ENCODE measurements around the gene RPTOR. TPM values are rescaled to one million over a fixed set of nuclear protein-coding genes. Genes with fewer than 3 reads are reported as not detected.

The RPTOR gene
- total RNA-seq, 1 donor from 2014 or later, result 32.3 TPM

DNA sequence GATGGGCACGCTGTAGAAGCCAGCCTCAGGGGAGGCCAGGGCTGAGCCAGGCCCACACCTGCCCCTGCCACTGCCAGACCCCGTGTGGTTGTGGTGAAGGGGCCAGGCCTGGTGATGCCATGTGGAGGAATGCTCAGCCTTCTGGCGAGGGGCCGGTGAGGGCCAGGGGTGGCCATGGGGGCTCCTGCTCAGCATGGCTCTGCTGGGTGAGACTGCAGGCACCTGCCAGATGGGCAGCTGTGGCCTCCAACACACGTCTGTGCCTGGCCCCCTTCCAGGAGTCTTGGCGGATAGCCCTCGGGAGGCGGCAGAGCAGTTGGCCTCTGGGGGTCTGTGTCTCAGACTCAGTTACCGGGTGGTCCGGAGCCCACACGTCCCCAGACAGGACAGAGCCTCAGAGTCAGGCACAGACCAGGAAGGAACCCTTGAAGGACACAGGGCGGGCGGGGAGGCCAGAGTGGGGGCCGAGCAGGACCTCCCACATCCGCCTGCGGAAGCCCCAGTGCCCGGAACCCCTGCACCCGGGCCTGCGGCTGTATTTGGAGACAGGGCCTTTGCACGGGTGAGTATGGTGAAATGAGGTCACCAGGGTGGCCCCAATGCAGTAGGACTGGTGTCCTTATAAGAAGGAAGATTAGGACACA is 424.5 kb downstream of the RPTOR start:
- intact Hi-C loops (cut with DNase I), result loop anchor here (5.0 kb wide), 1 partner anchor 107 kb away; no protein-coding TSS in a partner anchor
- DNase-seq (ENCODE audit: low spot score), result no peak

GRCh38 chr17:80969674-80970043 is 425.0 kb downstream of the RPTOR start:
- no peak for DNase-seq (ENCODE audit: low spot score)
- intact Hi-C loops (cut with DNase I), result loop anchor here (5.0 kb wide), 1 partner anchor 107 kb away; no protein-coding TSS in a partner anchor

- intact Hi-C loops (cut with DNase I), result no loop called here
- no peak for DNase-seq (ENCODE audit: low spot score)
Observed at GRCh38 chr17:80970044-80970761, 425.6 kb downstream of the RPTOR start.

DNA sequence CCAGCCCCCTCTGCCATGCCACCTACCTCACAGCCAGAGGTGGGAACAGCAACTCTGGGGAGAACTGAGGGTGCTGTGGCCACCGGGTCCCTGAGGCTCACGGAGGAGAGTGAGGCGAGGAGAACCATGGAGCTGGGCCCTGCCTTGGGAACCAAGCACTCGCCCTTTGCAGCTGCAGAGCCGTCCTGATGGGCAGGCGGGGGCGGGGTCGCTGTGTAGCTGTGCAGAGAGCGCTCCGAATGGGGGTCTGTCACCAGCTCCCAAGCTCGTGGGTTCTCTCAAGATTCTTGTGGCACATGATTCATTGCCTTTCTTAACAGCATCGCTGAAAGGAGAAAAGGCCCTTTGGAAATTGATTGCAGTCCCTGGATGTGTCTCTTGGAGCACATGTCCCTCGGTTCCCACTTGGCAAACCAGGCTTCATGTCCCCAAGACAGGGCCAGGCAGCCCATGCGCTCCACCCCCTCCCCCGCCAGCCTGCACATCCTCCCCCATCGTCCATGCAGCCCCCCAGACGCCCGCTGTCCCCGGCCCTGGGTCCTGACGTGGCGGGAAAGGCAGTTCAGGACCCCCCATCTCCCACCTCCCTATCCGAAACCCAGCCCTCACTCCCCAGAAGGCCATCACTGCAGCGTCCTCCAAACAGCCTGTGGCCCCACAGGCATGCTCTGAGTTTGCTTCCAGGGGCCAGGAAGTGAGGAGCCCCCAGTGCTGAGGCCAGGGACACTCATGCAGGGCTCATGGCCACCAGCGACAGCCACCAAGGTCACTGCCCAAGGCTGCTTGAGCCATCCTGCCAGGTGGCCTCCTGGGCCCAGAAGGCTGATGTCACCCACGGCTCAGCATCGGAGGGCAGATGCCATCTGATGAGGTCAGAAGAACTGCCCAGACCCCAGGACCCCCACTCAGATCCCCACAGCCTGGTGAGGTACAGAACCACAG is 426.4 kb downstream of the RPTOR start:
- intact Hi-C loops (cut with DNase I), result no loop called here
- DNase-seq (ENCODE audit: low spot score), result no peak

DNA sequence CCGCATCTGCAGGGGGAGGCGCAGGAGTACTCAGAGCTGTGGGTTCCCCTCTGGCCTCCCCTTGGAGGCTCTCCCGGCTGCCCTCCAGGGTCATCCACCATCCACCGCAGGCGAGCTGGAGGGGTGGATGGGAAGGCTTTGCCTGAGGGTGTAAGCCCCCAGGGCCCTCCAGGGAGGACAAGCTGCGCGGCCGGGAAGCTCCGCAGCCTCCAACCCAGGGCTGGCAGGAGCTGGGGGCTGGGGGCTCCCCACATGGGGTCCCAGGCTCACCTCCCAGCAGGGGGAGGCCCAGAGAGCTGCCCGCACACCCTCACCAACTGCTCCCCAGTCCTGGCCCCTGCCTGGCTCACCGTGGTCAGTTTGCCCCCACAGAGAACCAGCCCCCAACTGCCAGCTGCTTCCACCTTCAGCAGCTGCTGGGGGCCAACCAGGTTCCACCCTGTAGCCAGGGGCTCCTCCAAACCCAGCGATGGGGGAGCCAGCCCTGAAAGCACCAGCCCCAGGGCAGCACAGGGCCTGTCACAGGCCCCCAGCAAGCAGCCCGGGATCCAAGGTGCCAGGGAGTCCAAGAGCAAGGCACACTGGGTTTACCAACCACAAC is 427.2 kb downstream of the RPTOR start:
- DNase-seq (ENCODE audit: low spot score), result no peak
- intact Hi-C loops (cut with DNase I), result no loop called here

DNA sequence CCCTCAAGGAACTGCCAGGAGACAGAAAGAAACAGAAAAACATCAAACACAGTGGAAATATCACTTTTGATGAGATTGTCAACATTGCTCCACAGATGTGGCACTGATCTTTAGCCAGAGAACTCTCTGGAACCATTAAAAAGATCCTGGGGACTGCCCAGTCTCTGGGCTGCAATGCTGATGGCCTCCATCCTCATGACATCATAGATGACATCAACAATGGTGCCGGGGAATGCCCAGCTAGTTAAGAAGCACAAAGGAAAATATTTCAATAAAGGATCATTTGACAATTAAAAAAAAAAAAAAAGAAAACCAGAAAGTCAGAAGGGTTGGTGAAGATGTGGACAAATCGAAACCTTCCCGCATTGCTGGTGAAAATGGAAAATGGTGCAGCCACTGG is 432.1 kb downstream of the RPTOR start:
- intact Hi-C loops (cut with DNase I), result no loop called here
- no peak for DNase-seq (ENCODE audit: low spot score)

DNA sequence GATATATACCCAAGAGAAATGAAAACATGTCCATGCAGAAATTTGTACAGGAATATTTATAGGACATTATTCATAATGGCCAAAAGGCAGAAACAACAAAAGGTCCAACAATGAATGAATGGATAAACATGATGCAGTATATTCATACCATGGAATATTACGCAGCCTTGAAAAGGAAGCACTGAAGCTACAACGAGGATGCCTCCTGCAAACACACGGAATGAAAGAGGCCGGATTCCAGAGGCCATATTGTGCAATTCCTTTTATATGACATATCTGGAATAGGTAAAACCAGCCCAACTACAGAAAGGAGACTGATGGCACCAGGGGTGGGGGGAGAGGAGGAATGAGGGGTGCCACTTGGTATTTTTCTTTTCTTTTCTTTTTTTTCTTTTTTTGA is 432.5 kb downstream of the RPTOR start:
- intact Hi-C loops (cut with DNase I), result no loop called here

DNA sequence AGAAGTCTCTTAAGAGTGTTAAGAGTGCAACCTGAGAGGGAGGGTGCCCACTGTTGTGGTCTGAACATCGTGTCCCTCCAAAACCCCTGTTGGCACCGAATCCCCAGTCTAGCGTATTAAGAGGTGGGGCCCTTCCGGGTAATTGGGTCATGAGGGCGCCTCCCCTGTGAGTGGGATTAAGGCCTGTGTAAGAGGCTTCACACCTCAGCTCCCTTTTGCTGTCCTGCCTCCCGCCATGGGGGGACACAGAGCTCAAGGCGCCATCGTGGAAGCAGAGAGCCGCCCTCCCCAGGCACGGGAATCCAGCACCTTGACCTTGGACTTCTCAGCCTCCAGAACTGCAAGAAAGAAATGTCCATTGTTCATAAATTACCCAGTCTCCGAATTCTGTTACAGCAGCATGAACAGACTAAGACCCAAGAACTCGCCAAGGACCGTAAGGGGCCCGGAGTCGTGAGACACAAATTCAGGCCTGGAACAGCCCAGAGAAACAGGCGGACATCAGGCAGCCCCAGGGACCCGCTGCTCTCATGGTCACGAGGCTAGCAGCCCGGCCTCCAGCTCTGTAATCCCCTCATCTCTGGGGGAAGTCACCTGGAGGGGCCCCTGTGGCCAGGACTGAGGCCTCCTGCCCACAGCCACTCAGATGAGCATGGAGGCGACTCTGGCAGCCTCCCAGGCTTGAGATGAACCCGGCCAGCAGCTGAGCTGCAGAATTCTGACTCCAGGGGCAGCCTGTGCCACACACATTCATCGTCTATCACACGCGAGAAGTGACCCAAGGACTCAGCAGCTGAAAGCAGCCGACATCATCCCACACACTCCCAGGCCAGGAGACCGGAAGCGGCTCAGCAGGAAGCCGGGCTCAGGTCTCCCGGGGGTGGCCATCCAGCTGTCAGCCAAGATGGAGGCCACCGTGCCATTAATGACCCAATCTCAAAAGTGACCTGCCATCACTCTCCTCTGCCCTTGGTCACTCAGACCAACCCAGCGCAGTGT is 434.2 kb downstream of the RPTOR start:
- intact Hi-C loops (cut with DNase I), result no loop called here

More for the DNA sequence above, 432.5 kb downstream of the RPTOR start:
- DNase-seq (ENCODE audit: low spot score), result no peak

GRCh38 chr17:80979547-80980378 is 435.1 kb downstream of the RPTOR start:
- no peak for DNase-seq (ENCODE audit: low spot score)
- intact Hi-C loops (cut with DNase I), result loop anchor here (2.0 kb wide), 1 partner anchor 553 kb away; no protein-coding TSS in a partner anchor

More for the DNA sequence above, 434.2 kb downstream of the RPTOR start:
- DNase-seq (ENCODE audit: low spot score), result no peak

- intact Hi-C loops (cut with DNase I), result loop anchor here (2.0 kb wide), 1 partner anchor 554 kb away; no protein-coding TSS in a partner anchor
- no peak for DNase-seq (ENCODE audit: low spot score)
Observed at GRCh38 chr17:80980397-80981061, 435.9 kb downstream of the RPTOR start.

- no peak for DNase-seq (ENCODE audit: low spot score)
- intact Hi-C loops (cut with DNase I), result loop anchor here (2.0 kb wide), 1 partner anchor 554 kb away; no protein-coding TSS in a partner anchor
Observed at GRCh38 chr17:80981062-80981902, 436.6 kb downstream of the RPTOR start.

GRCh38 chr17:80981929-80982425 is 437.3 kb downstream of the RPTOR start:
- intact Hi-C loops (cut with DNase I), result loop anchor here (2.0 kb wide), 1 partner anchor 555 kb away; no protein-coding TSS in a partner anchor
- no peak for DNase-seq (ENCODE audit: low spot score)

DNA sequence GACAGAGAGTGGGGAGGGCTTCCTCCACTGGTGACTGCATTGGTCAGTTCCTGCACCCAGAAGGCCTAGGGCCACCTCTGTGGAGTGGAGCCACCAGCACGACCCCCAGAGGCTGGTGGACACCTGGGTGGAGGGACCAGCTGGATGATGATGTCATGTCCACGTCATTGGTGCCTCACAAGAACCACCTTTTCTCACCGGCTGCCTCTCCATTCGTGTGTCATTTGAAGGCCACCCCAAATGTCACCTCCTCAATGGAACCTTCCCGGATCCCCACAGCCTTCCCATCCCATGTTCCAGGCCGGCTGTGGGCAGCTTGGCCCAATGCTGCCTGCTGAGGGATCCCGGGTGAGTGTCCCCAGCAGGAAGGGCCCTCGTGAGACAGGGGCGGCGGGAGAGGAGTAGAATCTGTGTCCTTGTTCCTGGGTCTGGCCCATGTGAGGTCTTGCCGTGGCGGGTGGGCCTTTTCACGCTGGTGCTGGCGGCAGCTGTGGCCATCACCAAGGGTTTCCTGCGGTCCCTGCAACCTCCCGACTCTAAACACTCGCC is 437.9 kb downstream of the RPTOR start:
- intact Hi-C loops (cut with DNase I), result no loop called here
- DNase-seq (ENCODE audit: low spot score), result no peak

DNA sequence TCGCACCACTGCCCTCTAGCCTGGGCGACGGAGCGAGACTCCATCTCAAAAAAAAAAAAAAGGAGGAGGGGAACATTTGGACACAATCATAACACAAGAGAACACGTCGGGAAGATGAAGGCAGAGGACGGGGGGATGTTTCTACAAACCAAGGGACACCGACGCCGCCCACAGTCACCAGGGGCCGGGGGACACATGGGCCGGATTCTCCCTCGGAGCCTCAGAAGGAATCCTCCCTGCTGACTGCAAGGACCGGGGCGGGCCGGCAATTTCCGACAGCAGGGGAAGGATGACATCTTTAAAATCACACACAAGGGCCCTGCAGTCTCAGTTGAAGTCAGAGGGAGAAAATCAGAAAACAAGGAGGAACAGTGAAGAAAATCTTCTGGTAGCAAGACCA is 438.9 kb downstream of the RPTOR start:
- intact Hi-C loops (cut with DNase I), result no loop called here
- no peak for DNase-seq (ENCODE audit: low spot score)

DNA sequence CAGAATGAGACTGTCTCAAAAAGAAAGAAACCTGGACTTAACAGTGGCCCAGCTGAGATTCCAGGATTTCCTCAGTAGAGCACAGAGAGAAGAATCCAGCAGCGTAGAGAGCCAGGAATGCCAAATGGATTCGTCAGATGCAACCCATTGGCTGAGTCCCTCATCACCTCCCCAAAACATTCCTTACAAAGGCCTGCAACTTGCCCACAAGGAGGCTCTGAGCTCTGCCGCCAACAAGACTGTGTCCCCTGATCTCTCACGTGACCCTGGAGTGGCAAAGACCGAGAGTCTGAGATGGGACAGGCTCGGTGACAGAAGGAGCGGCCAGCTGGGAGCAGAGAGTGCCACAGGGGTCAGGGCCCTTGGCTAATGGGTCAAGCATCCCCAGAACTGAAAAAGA is 440.1 kb downstream of the RPTOR start:
- intact Hi-C loops (cut with DNase I), result loop anchor here (5.0 kb wide), 1 partner anchor 38 kb away; no protein-coding TSS in a partner anchor
- DNase-seq (ENCODE audit: low spot score), result no peak

Data from cardiac septum (tissue), 1 donor.